ENCODE measurements around the gene MSMB. TPM values are rescaled to one million over a fixed set of nuclear protein-coding genes. Genes with fewer than 3 reads are reported as not detected.
A peak's percentile ranks its signal among the peaks of the same experiment; 100 is the strongest.

The MSMB gene
- total RNA-seq, 2 experiments from 2014 or later: not detected

DNA sequence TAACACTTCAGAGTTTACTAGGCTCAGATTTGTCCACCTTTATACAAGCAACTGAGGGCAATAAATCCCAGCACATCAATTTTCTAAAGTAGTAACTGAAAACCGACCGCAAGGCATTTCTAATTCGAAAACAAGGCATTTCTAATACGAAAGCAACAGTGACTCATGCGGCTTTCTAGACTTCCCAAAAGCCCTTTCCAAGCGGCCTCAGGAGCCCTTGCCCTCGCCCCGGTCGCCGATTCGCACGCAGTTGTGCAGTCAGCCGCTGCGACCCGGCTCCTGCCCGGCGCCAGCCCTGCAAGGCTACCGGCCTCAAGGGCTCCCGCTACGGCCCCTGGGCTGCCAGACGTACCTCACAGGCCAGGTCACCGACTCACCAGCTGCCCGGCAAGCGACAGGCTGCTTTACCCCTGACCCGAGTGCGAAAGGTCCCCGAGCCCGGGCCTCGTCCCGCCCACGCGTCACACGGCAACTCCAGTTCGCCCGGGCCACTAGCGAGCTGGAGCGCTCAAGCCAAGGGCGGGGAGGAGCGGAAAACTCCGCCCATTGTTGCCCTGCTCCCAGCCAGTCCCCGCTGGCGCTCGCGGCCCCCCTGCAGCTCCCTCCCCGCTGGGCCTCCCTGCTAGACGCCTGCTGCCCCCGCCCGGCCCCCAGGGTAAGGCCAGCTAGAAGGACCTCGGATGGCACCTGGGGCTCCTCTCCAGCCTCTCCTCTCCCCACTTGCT, 22.9 kb downstream of the MSMB start:
- H3K9me2 ChIP-seq (ENCODE audit: insufficient read depth, low read length): no peaks in the 10 kb centered on the region
- DNase-seq (ENCODE audit: low spot score): peak; percentile 61
- H3K36me3 ChIP-seq (ENCODE audit: insufficient read depth, low read length): peaks cover 50% of the 10 kb centered on the region
- H3K4me1 ChIP-seq (ENCODE audit: insufficient read depth, low read length, poor library complexity, severe bottlenecking): peaks cover 54% of the 10 kb centered on the region
- TF ChIP-seq EZH2phosphoT487 (IDR thresholded peaks at IDR 0.05; ENCODE audit: borderline replicate concordance, low read depth, low read length): no peak
- TF ChIP-seq, protein P1, sequence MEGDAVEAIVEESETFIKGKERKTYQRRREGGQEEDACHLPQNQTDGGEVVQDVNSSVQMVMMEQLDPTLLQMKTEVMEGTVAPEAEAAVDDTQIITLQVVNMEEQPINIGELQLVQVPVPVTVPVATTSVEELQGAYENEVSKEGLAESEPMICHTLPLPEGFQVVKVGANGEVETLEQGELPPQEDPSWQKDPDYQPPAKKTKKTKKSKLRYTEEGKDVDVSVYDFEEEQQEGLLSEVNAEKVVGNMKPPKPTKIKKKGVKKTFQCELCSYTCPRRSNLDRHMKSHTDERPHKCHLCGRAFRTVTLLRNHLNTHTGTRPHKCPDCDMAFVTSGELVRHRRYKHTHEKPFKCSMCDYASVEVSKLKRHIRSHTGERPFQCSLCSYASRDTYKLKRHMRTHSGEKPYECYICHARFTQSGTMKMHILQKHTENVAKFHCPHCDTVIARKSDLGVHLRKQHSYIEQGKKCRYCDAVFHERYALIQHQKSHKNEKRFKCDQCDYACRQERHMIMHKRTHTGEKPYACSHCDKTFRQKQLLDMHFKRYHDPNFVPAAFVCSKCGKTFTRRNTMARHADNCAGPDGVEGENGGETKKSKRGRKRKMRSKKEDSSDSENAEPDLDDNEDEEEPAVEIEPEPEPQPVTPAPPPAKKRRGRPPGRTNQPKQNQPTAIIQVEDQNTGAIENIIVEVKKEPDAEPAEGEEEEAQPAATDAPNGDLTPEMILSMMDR (conservative IDR thresholded peaks at IDR 0.05; ENCODE audit: low read length): peak; percentile 33; the same call in 1 of the 2 replicates
- ChIA-PET POLR2A (interaction anchor here (0.6 kb wide), 1 partner anchor 24 kb away, joined by 4 read pairs; no protein-coding TSS in a partner anchor), CTCF (ENCODE audit: unreplicated experiment) (no interaction called here)
- no peak overlapping the region for H2AFZ ChIP-seq (ENCODE audit: low read length)
- peak overlapping the region; percentile 51 for H3K4me3 ChIP-seq (ENCODE audit: low read depth, low read length, poor library complexity, severe bottlenecking)
- H3K79me2 ChIP-seq (ENCODE audit: insufficient read depth, low read depth, low read length): peaks cover 100% of the 10 kb centered on the region
- intact Hi-C loops (cut with micrococcal nuclease; ENCODE audit: unreplicated experiment): loop anchor here (5.0 kb wide), 1 partner anchor 41 kb away; no protein-coding TSS in a partner anchor
- H3K9me3 ChIP-seq (ENCODE audit: low read length): no peaks in the 10 kb centered on the region
- H3K4me2 ChIP-seq (ENCODE audit: low read length): peak overlapping the region; percentile 49
- no peak overlapping the region for H3K27ac ChIP-seq (ENCODE audit: low read depth, low read length, poor library complexity, severe bottlenecking)
- H4K20me1 ChIP-seq (ENCODE audit: insufficient read depth, low read length): peaks cover 50% of the 10 kb centered on the region
- no TSS peak for BruUV-seq (replicated peaks)

DNA sequence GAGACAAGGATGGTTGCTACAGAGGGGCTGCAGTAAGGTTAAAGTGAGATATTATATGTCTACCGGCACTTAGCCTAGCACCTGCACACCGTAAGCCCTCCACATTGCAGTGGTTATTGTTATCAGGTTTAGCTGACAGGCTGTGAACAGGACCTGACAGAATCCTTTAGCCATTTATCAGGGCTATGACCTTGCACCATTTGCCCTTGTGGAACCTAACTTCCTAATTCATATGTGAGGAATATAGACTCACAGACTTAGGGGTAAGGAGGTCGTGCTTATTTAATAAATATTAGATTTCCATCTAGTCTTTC, 25.8 kb downstream of the MSMB start:
- peak; percentile 16 for DNase-seq (ENCODE audit: low spot score)
- intact Hi-C loops (cut with micrococcal nuclease; ENCODE audit: unreplicated experiment): loop anchor here (5.0 kb wide), 1 partner anchor 38 kb away; no protein-coding TSS in a partner anchor
- Histone ChIP-seq H3K4me2 (ENCODE audit: low read length) (peak overlapping the region; percentile 76), H4K20me1 (ENCODE audit: insufficient read depth, low read length) (peaks cover 32% of the 10 kb centered on the region), H3K4me1 (ENCODE audit: insufficient read depth, low read length, poor library complexity, severe bottlenecking) (peaks cover 51% of the 10 kb centered on the region), H3K4me3 (ENCODE audit: low read depth, low read length, poor library complexity, severe bottlenecking) (peak overlapping the region; percentile 46), H3K27ac (ENCODE audit: low read depth, low read length, poor library complexity, severe bottlenecking) (peak overlapping the region; percentile 79), H3K36me3 (ENCODE audit: insufficient read depth, low read length) (peaks cover 54% of the 10 kb centered on the region), H3K79me2 (ENCODE audit: insufficient read depth, low read depth, low read length) (peaks cover 100% of the 10 kb centered on the region), H2AFZ (ENCODE audit: low read length) (no peak overlapping the region), H3K9me2 (ENCODE audit: insufficient read depth, low read length) (no peaks in the 10 kb centered on the region), H3K9me3 (ENCODE audit: low read length) (no peaks in the 10 kb centered on the region)
- BruUV-seq (replicated peaks): no TSS peak
- TF ChIP-seq, protein P1 (conservative IDR thresholded peaks at IDR 0.05; ENCODE audit: low read length): no peak
- no peak for TF ChIP-seq EZH2phosphoT487 (IDR thresholded peaks at IDR 0.05; ENCODE audit: borderline replicate concordance, low read depth, low read length)
- ChIA-PET CTCF (ENCODE audit: unreplicated experiment) (interaction anchor here (1.5 kb wide), 1 partner anchor 12 kb away, joined by 5 read pairs; no protein-coding TSS in a partner anchor), POLR2A (interaction anchor here (0.6 to 3.2 kb wide), 7 partner anchors 7 to 72 kb away, joined by 4 to 12 read pairs (median 5); partner anchors contain the start of gene NCOA4)
